Measurements from ENCODE around the gene FARS2. TPM values are rescaled to one million over a fixed set of nuclear protein-coding genes. Genes with fewer than 3 reads are reported as not detected.

The FARS2 gene
- total RNA-seq, 2 experiments from 2014 or later, result 15.7 to 18.5 TPM

GRCh38 chr6:5712349-5713215 lies 451.3 kb downstream of the FARS2 start:
- Mint-ChIP-seq H3K36me3 (ENCODE audit: low read depth) (peaks cover 6% of the 10 kb centered on the region), H3K27ac (no peak overlapping the region), H3K27me3 (no peaks in the 10 kb centered on the region), H3K9me3 (peaks cover 11% of the 10 kb centered on the region), H3K4me3 (no peak overlapping the region), H3K4me1 (ENCODE audit: low read depth) (no peaks in the 10 kb centered on the region)
- CTCF ChIA-PET, result interaction anchor here (0.6 kb wide), 1 partner anchor 242 kb away, joined by 3 read pairs; no protein-coding TSS in a partner anchor
- intact Hi-C loops (cut with micrococcal nuclease), result no loop called here
- DNase-seq, result no peak
- no peak for TF ChIP-seq CTCF (IDR thresholded peaks at IDR 0.05)
- no peak for ATAC-seq
- POLR2A ChIA-PET, result no interaction called here

- DNase-seq, result no peak
- Mint-ChIP-seq H3K27ac (no peak overlapping the region), H3K4me1 (ENCODE audit: low read depth) (no peaks in the 10 kb centered on the region), H3K9me3 (peaks cover 11% of the 10 kb centered on the region), H3K27me3 (no peaks in the 10 kb centered on the region), H3K4me3 (no peak overlapping the region), H3K36me3 (ENCODE audit: low read depth) (peaks cover 6% of the 10 kb centered on the region)
- ChIA-PET POLR2A (no interaction called here), CTCF (no interaction called here)
- intact Hi-C loops (cut with micrococcal nuclease), result no loop called here
- no peak for ATAC-seq
- TF ChIP-seq CTCF (IDR thresholded peaks at IDR 0.05), result no peak
Measured at GRCh38 chr6:5713519-5713918, 452.2 kb downstream of the FARS2 start.

DNA sequence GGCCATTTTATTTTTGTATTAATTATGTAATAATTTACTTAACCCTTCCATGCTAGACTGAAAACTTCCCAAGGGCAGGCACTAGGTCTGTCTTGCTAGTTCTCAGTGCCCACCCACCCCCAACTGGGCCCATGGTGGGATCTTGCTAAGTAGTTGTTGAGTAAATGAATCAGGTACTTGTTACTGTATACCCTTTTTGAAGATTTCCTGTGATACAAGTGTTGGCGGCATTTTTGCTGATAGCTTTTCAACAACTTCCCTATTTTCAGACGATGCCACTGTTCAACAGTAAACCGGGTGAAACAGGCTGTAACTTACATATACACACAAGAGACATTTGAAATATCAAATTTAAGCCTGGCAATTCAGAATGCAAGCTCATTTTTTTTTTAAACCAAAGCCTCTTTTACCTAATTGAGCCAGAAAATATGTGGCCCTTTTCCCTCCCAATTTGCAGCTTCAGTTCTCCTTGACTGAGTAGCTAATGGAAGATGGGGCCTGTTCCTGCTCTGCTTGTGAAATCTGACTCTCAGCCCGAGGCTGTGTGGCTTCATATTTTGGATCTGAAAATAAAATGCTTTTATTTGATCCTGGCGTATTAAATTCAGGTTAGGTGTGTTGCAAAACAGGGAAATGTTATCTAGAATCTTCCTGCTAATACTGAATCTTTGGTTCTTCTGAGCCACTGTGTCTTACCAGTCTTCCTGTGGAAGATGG lies 457.1 kb downstream of the FARS2 start:
- H3K9me3 Mint-ChIP-seq, result peaks cover 11% of the 10 kb centered on the region
- H3K4me3 Mint-ChIP-seq, result no peak overlapping the region
- peaks cover 4% of the 10 kb centered on the region for H3K4me1 Mint-ChIP-seq (ENCODE audit: low read depth)
- no peaks in the 10 kb centered on the region for H3K27me3 Mint-ChIP-seq
- H3K27ac Mint-ChIP-seq, result no peak overlapping the region
- intact Hi-C loops (cut with micrococcal nuclease), result no loop called here
- TF ChIP-seq CTCF (IDR thresholded peaks at IDR 0.05), result no peak
- ChIA-PET CTCF (no interaction called here), POLR2A (no interaction called here)
- DNase-seq, result no peak
- peaks cover 6% of the 10 kb centered on the region for H3K36me3 Mint-ChIP-seq (ENCODE audit: low read depth)
- no peak for ATAC-seq

DNA sequence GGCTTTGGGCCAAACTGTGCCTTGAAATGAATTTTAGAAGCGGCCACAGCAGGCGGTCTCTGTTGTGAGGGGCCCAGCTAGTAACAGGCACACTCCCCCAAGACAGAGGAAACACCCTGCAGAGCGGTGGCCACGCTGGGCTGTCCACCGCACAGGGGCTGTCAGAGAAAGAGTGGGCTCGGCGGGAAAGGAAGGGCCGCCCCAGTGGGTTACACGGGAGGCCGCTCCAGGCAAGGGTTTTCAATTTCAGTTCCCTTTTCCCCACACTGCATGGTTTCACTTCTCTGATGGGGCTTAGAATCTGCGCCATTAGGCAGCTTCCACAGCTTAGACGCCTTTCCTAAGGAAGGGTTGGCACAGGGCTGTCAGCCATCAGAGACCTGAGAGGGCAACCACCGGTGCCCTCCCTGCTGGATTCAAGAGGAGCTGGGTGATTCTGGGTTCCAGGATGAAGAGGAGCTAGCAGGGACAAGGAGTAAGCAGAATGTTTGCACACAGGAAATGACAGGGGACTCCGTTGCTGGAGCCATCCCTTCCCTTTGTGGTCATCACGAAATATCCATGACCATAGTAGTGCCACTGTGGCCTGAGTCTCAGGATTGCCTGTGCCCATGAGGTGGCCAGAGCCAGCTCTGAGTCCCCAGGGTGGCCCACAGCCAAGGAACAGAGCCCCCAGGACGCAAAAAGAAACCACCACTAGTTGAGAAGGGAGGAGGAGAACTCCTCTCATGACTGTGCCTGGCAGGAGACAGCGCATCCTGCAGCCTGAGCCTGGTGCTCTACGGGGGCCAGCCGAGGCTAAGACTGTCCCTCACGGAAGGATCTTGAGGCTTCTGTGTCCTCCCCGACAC lies 462.8 kb downstream of the FARS2 start:
- H3K9me3 Mint-ChIP-seq, result no peaks in the 10 kb centered on the region
- ChIA-PET POLR2A (no interaction called here), CTCF (no interaction called here)
- peak overlapping the region; percentile 56 for H3K27ac Mint-ChIP-seq
- no peak for TF ChIP-seq CTCF (IDR thresholded peaks at IDR 0.05)
- no peaks in the 10 kb centered on the region for H3K27me3 Mint-ChIP-seq
- H3K4me1 Mint-ChIP-seq (ENCODE audit: low read depth), result peaks cover 18% of the 10 kb centered on the region
- H3K36me3 Mint-ChIP-seq (ENCODE audit: low read depth), result no peaks in the 10 kb centered on the region
- ATAC-seq (peak; percentile 53), DNase-seq (peak; percentile 8)
- intact Hi-C loops (cut with micrococcal nuclease), result no loop called here
- H3K4me3 Mint-ChIP-seq, result peak overlapping the region; percentile 36

All from activated CD8-positive, alpha-beta T cell treated with anti-CD3 and anti-CD28 coated beads for 36 hours (primary cell).